ENCODE measurements around the gene NANS.
A peak's percentile ranks its signal among the peaks of the same experiment; 100 is the strongest.

NANS gene

DNA sequence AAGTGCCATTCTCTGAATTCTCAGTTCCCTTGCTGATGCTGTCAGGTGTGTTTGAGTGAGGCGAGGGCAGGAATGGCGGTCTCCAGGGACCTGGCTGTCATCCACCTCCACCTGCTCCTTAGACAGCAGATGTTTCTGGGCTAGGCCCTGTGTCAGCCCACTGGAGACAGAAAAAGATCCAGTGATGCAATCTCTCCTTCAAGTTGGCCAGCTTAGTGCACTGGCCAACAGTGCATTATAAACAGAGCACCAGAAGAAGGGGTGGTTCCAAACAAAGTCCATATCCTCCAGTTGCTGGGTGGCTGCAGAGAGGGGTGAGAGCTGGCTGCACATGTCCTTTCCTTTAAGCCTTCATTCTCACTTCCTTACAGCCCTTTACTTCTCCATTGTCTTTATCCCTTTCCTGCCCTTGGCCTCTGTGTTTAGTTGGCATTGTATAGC, 26.5 kb downstream of the NANS start:
- no peaks in the 10 kb centered on the region for H3K9me3 Mint-ChIP-seq
- no peak overlapping the region for H3K4me3 Mint-ChIP-seq
- no peak overlapping the region for H3K27ac Mint-ChIP-seq

DNA sequence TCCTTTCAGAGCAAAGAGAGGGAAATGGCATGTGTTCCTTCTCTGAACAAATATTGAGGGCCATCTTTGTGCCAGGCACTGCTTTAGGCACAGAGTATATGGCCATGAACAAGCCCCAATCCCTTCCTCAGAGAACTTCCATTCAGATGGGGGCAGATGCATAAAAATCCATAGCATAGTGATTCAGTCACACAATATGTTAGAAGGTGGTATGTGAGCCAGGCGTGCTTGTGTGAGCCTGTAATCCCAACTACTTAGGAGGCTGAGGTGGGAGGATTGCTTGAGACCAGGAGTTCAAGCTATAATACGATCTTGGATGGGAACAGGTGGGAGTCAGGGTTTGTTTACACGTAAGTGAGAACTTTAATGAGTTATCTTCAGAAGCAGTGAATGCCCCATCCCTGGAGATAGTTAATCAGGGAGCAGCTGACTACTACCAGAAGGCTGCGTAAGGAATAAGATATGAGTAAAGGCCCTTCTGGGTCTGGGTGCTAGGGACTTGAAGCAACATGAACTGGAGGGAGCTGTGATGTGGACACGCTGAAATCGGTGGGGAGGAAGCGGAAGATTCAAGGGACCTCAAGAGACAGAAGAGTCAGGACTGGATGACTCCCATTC, 27.1 kb downstream of the NANS start:
- H3K4me1 Mint-ChIP-seq: peaks cover 12% of the 10 kb centered on the region
- no peak overlapping the region for H3K4me3 Mint-ChIP-seq
- TF ChIP-seq, protein P1, sequence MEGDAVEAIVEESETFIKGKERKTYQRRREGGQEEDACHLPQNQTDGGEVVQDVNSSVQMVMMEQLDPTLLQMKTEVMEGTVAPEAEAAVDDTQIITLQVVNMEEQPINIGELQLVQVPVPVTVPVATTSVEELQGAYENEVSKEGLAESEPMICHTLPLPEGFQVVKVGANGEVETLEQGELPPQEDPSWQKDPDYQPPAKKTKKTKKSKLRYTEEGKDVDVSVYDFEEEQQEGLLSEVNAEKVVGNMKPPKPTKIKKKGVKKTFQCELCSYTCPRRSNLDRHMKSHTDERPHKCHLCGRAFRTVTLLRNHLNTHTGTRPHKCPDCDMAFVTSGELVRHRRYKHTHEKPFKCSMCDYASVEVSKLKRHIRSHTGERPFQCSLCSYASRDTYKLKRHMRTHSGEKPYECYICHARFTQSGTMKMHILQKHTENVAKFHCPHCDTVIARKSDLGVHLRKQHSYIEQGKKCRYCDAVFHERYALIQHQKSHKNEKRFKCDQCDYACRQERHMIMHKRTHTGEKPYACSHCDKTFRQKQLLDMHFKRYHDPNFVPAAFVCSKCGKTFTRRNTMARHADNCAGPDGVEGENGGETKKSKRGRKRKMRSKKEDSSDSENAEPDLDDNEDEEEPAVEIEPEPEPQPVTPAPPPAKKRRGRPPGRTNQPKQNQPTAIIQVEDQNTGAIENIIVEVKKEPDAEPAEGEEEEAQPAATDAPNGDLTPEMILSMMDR (IDR thresholded peaks at IDR 0.05): no peak
- peaks cover 10% of the 10 kb centered on the region for H3K27me3 Mint-ChIP-seq (ENCODE audit: low read depth, poor library complexity)
- peaks cover 21% of the 10 kb centered on the region for H3K36me3 Mint-ChIP-seq (ENCODE audit: low read depth)
- H3K9me3 Mint-ChIP-seq: no peaks in the 10 kb centered on the region
- peak overlapping the region; percentile 39 for H3K27ac Mint-ChIP-seq
- DNase-seq: no peak

More for the DNA sequence above, 26.5 kb downstream of the NANS start:
- DNase-seq: no peak
- peaks cover 23% of the 10 kb centered on the region for H3K36me3 Mint-ChIP-seq (ENCODE audit: low read depth)
- TF ChIP-seq, protein P1 (IDR thresholded peaks at IDR 0.05): no peak
- H3K27me3 Mint-ChIP-seq (ENCODE audit: low read depth, poor library complexity): peaks cover 4% of the 10 kb centered on the region
- H3K4me1 Mint-ChIP-seq: peaks cover 12% of the 10 kb centered on the region

DNA sequence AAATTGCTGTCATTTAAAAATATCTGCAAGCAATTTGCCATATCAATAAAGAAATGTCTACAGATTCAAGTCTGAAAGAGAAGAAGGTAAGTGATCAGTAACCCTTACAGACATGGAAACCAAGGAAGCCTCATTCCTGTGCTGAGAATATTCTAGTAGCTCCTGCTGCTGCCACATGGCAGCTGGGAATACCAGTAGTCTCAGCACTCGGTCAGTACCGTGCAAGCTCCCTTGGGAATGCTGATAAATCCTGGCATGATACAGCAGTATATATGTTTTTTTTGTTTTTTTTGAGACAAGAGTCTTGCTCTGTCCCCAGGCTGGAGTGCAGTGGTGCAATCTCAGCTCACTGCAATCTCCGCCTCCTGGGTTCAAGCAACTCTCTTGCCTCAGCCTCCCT, 27.9 kb downstream of the NANS start:
- Mint-ChIP-seq H3K27ac (no peak overlapping the region), H3K9me3 (no peaks in the 10 kb centered on the region), H3K4me1 (peaks cover 12% of the 10 kb centered on the region), H3K36me3 (ENCODE audit: low read depth) (peaks cover 17% of the 10 kb centered on the region), H3K4me3 (no peak overlapping the region), H3K27me3 (ENCODE audit: low read depth, poor library complexity) (peaks cover 15% of the 10 kb centered on the region)
- TF ChIP-seq, protein P1 (IDR thresholded peaks at IDR 0.05): no peak
- DNase-seq: no peak

DNA sequence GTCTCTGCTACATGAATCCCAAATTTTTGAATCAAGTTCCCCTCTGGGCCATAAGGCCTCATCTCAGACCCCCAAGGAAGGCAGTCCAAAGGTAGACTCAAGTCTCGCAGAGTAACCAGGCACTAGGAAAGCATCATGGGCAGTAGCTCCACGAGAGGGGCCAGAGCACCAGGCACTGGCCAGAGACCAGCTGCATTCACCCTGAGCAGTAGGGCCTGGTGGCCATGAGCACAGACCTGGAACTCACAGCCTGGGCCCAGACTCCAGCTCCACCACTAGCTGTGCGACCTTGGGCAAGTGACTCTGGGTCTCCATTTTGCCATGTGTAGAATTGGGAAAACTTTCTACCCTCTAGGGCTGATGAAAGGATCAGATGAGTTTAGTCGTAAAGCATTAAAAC, 28.5 kb downstream of the NANS start:
- Mint-ChIP-seq H3K27me3 (ENCODE audit: low read depth, poor library complexity) (peaks cover 22% of the 10 kb centered on the region), H3K27ac (peak overlapping the region; percentile 69)

DNA sequence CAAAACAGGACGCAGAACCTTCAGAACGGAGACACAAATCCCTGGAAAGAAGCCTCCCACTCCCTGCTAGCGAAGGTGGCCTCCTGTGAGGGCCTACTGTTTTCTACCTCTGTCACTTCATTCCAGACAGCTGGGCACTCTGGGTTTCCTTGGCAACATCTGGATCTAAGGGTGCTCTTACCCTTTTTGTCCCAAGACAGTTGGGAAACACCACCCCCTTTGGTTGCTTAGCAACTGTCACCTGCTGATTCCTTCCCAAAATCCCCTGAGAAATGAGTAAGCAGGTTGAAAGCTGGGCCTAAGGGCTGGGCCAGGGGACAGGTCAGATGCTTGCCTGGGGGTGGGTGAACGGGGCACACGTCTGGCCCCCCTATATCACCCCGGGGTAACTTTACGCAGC, 29.4 kb downstream of the NANS start:
- Mint-ChIP-seq H3K9me3 (no peaks in the 10 kb centered on the region), H3K4me3 (no peak overlapping the region), H3K27ac (no peak overlapping the region), H3K36me3 (ENCODE audit: low read depth) (peaks cover 17% of the 10 kb centered on the region), H3K4me1 (peaks cover 12% of the 10 kb centered on the region), H3K27me3 (ENCODE audit: low read depth, poor library complexity) (peaks cover 24% of the 10 kb centered on the region)
- TF ChIP-seq, protein P1 (IDR thresholded peaks at IDR 0.05): no peak
- DNase-seq: no peak

More for the DNA sequence above, 28.5 kb downstream of the NANS start:
- Mint-ChIP-seq H3K4me3 (no peak overlapping the region), H3K36me3 (ENCODE audit: low read depth) (peaks cover 17% of the 10 kb centered on the region), H3K4me1 (peaks cover 12% of the 10 kb centered on the region), H3K9me3 (no peaks in the 10 kb centered on the region)
- TF ChIP-seq, protein P1 (IDR thresholded peaks at IDR 0.05): no peak
- no peak for DNase-seq

DNA sequence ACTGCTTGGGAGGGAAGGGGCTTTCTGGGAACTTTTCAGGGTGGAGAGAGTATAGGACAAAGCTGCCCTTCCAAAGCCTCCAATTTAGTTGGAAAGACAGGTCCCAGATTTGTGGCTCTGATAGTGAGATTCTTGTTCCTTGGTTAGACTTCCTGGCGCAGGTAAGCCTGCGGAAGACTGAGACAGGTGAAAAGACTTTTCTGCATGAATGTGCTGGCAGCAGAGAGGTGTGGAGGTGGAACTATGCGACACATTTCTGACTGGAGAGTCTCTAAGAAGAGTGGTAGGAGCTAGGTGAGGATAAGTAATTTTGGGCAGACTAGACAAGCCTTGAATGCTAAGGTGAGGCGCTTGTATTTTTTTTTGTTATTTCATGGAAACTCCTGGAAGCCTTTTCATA, 29.9 kb downstream of the NANS start:
- Mint-ChIP-seq H3K27me3 (ENCODE audit: low read depth, poor library complexity) (peaks cover 24% of the 10 kb centered on the region), H3K4me3 (peak overlapping the region; percentile 11), H3K36me3 (ENCODE audit: low read depth) (peaks cover 17% of the 10 kb centered on the region), H3K4me1 (peaks cover 12% of the 10 kb centered on the region), H3K27ac (no peak overlapping the region), H3K9me3 (no peaks in the 10 kb centered on the region)
- TF ChIP-seq, protein P1 (IDR thresholded peaks at IDR 0.05): no peak
- no peak for DNase-seq

Measured in nephron progenitor cell (in vitro differentiated cells).